ENCODE results near the gene STIP1.

STIP1 gene

GRCh38 chr11:64185693-64186491 lies at the start of gene STIP1:
Gene STIP1, plus strand, starts transcription at chr11:64186171. Its CDS starts 91 bp downstream, at chr11:64186262.
- peak; percentile 99 to 100 (median 100) for DNase-seq

GRCh38 chr11:64136765-64137441 lies 49.1 kb upstream of the STIP1 start:
- no peak for DNase-seq

DNA sequence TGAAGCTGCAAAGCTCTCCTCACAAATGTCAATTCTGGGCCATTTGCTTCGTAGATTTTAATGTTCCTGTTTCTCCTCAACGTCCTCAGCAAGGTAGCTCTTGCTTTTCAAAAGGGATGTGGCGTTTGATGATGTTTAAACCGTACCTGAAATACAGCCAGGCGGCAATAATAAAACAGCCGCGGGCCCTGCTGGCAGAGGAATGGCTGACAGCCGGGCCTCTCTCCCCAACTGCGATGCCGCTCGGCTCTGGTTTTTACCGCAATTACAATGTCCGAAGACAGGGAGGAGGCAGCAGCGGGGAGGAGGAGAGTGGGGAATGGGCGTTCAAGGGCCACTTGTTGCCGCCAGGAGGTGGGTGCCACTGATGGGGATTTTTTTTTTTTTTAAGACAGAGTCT lies 47.6 kb upstream of the STIP1 start:
- no peak for DNase-seq

DNA sequence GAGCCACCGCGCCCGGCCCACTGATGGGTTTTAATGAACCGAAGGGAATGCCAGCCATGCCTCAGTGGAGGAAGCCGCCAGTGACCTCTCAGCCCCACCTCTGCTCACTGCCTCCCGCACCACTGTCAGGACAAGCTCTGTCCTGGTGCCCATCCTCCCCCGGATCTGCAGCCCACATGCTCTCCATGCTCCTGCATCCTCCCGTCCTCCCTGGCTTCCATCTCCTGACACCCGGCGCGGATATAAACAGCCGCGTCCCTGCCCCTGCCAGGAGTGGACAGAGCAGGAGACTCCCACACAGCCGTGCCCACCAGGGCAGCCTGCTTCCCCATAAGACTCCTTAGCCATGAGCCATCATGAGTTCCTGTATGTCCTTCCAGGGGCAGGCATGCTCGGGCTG lies 46.9 kb upstream of the STIP1 start:
- no peak for DNase-seq

- no peak for DNase-seq
These were observed 45.9 kb upstream of the STIP1 start for GRCh38 chr11:64140082-64140481.

DNA sequence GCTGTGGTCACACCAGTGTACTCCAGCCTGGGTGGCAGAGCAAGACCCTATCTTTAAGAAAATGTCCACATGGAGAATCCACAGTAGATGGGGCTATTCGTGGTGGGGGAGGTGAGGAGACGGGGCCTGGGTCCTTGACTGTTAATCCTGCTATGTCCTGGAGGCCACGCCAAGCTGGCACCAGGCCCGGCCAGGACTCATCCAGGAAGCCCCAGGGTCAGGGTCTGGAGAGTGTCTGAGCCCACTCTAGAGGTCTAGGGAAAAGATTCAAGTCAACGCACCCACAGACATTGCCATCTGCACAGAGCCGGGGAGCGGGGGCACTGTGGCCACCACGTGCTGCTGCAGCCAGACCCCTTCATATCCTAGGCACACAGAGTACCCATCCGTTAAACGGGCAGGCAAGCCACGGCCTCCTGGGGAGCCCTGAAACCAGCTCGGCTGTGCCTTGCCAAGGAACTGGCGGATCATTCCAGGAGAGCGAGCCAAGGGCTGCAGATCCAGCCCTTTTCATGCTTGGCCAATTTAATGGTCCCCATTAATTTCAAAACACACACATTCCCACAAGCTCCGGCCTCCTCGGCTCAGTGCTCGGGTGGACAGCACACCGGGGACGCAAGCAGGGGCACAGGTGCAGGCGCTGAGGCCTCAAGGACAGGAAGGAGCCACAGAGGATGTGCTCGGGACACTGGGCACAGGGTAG lies 44.7 kb upstream of the STIP1 start:
- DNase-seq, result no peak

DNA sequence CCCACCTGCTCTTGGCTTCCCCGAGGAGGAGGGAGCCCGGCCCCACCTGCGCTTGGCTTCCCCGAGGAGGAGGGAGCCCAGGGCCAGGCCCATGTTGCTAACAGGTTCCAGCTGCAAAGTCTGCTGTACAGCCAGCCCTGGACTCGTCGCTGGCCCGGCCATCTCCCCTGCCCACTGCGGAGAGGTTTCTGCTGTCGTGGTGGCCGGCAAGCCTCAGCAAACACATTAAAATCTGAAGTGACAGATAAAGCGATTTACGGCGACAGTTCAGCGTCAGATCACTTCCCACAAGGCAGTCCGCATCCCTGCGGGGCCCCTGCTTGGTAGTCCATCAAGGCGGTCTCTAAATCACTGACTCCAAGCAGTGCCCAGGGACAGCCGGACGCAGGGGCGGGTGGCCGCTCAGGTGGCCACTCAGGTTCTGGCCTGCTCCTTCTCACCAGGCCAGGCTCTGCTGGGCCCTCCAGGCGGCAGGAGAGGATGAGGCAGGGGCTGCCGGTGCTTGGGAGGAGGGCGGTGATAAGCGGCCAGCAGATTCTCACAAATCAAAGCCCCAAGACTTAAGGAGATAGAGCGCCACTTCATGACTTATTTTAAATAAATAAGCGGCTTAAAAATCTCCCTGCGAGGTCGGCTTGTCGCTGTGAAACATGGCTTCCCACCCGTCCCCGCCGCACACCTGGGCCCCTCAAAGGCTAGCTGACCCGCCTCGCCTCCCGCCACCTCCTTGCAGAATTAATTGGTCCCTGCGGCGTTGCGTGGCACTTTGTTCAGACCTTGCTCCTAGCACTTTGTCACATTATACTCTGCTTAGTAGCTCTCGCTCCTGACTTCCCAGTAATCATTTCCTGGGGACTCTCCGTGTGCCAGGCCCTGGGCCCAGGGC lies 41.1 kb upstream of the STIP1 start:
- no peak for DNase-seq

GRCh38 chr11:64146036-64146955 lies 39.7 kb upstream of the STIP1 start:
- peak; percentile 9 to 43 (median 22) for DNase-seq

GRCh38 chr11:64148226-64148916 lies 37.6 kb upstream of the STIP1 start:
- peak; percentile 50 to 67 (median 61) for DNase-seq

DNA sequence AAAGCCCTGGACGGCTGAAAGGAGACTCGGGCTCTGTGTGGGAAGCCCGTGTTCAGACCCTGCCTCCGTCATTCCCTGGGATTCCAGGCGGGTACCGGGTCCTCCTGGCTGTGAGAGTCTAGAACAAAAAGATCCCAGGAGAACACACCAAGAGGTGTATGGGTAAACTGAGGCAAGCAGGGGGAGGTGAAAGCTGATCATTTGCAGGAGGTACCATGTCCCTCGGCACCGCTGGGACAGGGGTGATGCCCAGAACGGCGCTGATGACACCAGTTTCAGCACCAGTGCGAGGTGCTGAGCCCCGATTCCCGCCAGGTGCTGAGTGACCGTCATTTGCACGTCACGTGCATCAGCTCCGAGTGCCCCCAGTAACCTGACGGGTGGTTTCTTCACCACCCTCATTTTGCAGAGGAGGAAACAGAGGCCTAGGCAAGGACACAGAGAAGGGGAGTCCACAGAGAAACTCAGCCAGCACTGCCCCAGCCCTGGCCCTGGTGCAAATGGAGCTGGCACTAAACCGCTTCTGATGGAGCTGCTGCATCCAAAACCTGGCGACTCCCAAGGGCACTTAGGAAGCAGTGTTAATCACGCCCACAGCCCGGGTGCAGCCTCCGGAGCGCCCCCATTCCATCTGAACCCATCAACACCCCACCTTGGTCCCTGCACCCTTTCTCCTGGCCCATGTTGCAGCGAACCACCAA lies 36.9 kb upstream of the STIP1 start:
- DNase-seq, result no peak

DNA sequence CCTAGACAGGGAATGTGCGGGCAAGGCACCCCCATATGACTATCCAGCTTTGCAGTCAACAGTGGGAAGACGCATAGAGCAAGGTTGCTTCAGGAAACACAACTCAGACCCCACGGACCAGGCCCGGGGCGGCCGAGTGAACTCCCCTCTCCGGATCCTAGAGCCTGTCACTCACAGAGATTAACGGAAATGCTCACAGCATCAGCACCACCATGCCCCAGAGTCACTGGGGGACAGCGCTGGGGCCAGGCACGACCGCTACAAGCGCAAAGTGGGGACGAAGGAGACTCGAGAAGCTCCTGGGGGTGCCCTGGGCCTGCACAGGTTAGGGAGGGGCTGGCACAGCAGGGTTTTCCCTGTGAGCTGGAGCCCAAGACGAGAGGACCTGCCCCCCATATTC lies 35.9 kb upstream of the STIP1 start:
- no peak for DNase-seq

GRCh38 chr11:64150481-64151239 lies 35.3 kb upstream of the STIP1 start:
- no peak for DNase-seq

- no peak for DNase-seq
These were observed 34.6 kb upstream of the STIP1 start for GRCh38 chr11:64151337-64151736.

DNA sequence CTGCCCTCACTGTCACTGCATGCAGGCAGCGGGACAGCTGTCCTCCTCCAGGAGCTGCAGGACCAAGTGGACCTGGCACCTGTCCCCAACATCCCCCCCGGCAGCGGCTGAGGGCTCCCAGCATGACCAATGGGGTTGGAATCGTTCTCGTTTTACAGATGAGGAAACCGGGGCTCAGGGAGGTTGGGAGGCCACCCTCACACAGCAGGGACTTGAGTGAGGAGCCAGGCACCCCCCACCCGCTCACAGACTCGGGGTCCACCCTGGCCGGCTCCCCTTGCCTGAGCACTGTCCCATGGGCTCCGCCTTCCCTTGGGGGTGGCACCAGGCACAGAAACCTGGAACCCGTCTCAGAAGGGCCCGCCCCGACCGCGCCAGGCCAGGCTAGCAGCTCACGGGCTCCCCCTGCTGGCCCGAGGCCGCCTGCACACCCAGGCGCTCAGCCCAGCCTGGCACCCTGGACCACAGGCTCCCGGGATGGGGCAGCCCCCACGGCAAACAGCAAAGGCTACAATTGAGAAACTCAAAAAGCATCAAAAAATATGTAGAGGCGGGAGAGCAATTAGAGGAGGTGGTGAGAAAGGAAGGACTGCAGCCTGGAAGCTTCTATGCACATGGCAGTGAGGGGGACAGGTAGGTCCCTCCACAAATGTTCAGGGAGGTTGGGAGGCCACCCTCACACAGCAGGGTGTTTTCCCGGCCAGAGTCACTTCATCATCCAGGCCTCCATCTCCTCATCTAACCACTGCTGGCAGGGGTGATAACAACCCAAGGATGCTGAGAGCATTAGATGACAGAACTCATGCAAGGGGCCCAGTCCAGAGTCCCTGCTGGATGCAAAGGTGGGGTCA lies 32.9 kb upstream of the STIP1 start:
- peak; percentile 51 to 58 (median 54) for DNase-seq

- no peak for DNase-seq
These were observed 32.2 kb upstream of the STIP1 start for GRCh38 chr11:64153812-64154211.

- DNase-seq, result no peak
These were observed 29.5 kb upstream of the STIP1 start for GRCh38 chr11:64156235-64157011.

- DNase-seq, result no peak
These were observed 28.2 kb upstream of the STIP1 start for GRCh38 chr11:64157631-64158394.
